Immature natural killer cell (primary cell): ENCODE results near the gene TMED7. TPM values are rescaled to one million over a fixed set of nuclear protein-coding genes. Genes with fewer than 3 reads are reported as not detected.

ENCODE experiments used
- polyA plus RNA-seq, 3 donors: library from polyadenylated mRNA; unstranded; fragments of 300-500 nt; fragmentation: Illumina TruSeq; gene quantifications; one replicate each; pipeline ENCODE4 v1.2.3, GENCODE V29; 2021

The TMED7 gene
- polyA plus RNA-seq, 3 donors from 2014 or later = 35.5 to 55.0 (median 40.7) TPM

Other genes with a start within 250 kb of the TMED7 start
- gene FEM1C, start 81.3 kb downstream of the TMED7 start, polyA plus RNA-seq = 1 to 10 TPM in 2 of 3 donors, under 1 TPM in 1; 0.73 to 2.0 (median 1.5) TPM
- under 1 TPM in 1 of 3 donors, not detected in 2; 0.78 TPM for gene TICAM2, start 23.6 kb downstream of the TMED7 start, polyA plus RNA-seq
- gene CDO1, start 190.6 kb upstream of the TMED7 start, polyA plus RNA-seq = not detected
- 100 to 1,000 TPM in 2 of 3 donors, 10 to 100 TPM in 1; 91.5 to 140 (median 130) TPM for gene ATG12, start 215.5 kb upstream of the TMED7 start, polyA plus RNA-seq
- 10 to 100 TPM; 63.7 to 96.1 (median 71.7) TPM for gene AP3S1, start 215.9 kb upstream of the TMED7 start, polyA plus RNA-seq